ENCODE data around the gene GPC1. TPM values are rescaled to one million over a fixed set of nuclear protein-coding genes. Genes with fewer than 3 reads are reported as not detected.

Gene GPC1
- 18.8 and 66.5 TPM in 2 replicates for total RNA-seq

DNA sequence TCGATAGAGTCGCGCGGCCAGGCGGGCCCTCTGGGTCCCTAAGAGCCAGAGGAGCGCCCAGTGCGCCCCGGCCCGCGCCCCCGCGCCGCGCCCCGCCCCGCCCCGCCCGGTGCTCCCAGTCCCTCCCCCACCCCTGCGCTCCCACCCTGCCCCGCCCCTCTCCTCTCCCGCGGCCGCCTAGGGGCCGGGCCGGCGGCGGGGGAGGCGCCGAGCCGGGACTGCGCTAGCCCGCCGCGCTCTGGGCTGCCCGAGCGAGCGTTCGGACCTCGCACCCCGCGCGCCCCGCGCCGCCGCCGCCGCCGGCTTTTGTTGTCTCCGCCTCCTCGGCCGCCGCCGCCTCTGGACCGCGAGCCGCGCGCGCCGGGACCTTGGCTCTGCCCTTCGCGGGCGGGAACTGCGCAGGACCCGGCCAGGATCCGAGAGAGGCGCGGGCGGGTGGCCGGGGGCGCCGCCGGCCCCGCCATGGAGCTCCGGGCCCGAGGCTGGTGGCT, at the start of gene GPC1:
TSS of gene GPC1 (plus strand) at position 207 of the 491 bp plus-strand sequence. CDS start at position 463, 256 bp downstream.

Other genes with a start within 250 kb of the GPC1 start
- 4.8 and 7.1 TPM in 2 replicates for gene ANKMY1, start 122.3 kb downstream of the GPC1 start, total RNA-seq
- 1.4 and 1.8 TPM in 2 replicates for gene DUSP28, start 124.7 kb downstream of the GPC1 start, total RNA-seq
- gene RNPEPL1, start 132.8 kb downstream of the GPC1 start, total RNA-seq: 12.1 and 25.3 TPM in 2 replicates
- 29.1 and 31.5 TPM in 2 replicates for gene CAPN10, start 151.1 kb downstream of the GPC1 start, total RNA-seq
- gene GPR35, start 189.8 kb downstream of the GPC1 start, total RNA-seq: under 0.01 and 0.47 TPM in 2 replicates
- not detected in 2 replicates for gene AQP12B, start 247.2 kb downstream of the GPC1 start, total RNA-seq

All from endothelial cell of coronary artery (primary cell).